ENCODE measurements around the gene CALR.

- TF ChIP-seq EP300 (IDR thresholded peaks at IDR 0.05) (no peak), POLR2A (IDR thresholded peaks at IDR 0.05) (no peak), POLR2AphosphoS5 (IDR thresholded peaks at IDR 0.05) (no peak)
Observed at GRCh38 chr19:12993562-12993961, 55.2 kb downstream of the CALR start.
